IMR-90 (cell line): Measurements from ENCODE around the gene PAPPA. TPM values are rescaled to one million over a fixed set of nuclear protein-coding genes. Genes with fewer than 3 reads are reported as not detected.
A peak's percentile ranks its signal among the peaks of the same experiment; 100 is the strongest.

Experiments used
- ATAC-seq: fragments of 200-7000 bp; cut with Tn5 transposase; 2 replicates; pipeline ENCODE4 v1.9.1; 2020; ENCODE audit warnings: low read depth, mild to moderate bottlenecking, moderate library complexity
- BruUV-seq: library from RNA; stranded (reverse); fragments of 400-500 nt; replicated peaks from 2 replicates; lab custom pipeline; 2021; lab: Mats Ljungman, UMichigan
- CTCF ChIA-PET: fragments of 300-600 bp; formaldehyde crosslinking; extraction: SDS; loops from one replicate; lab custom pipeline; 2021; ENCODE audit warnings: antibody characterized with exemption; lab: Yijun Ruan, JAX
- POLR2A ChIA-PET: fragments of 300-600 bp; sonication (Branson Sonifier 250); formaldehyde crosslinking; loops from one replicate; lab custom pipeline; 2022; ENCODE audit warnings: antibody characterized with exemption; ENCODE audit not compliant: unreplicated experiment; lab: Charles Lee
- DNase-seq: peaks from one replicate; pipeline ENCODE4 v3.0.0; 2013
- H2AFZ ChIP-seq: replicated peaks from 2 replicates; pipeline ENCODE3; 2013; ENCODE audit warnings: low read length, mild to moderate bottlenecking; ENCODE audit not compliant: poor library complexity
- H2AK5ac ChIP-seq: 2 replicates; pipeline ENCODE4 v1.6.1; 2013; ENCODE audit warnings: low read depth, low read length, inconsistent platforms
- H2AK9ac ChIP-seq: replicated peaks from 2 replicates; pipeline ENCODE3; 2013; ENCODE audit warnings: mild to moderate bottlenecking, low read depth, low read length, moderate library complexity; ENCODE audit not compliant: poor library complexity
- H2BK120ac ChIP-seq: 2 replicates; pipeline ENCODE4 v1.6.1; 2013; ENCODE audit warnings: low read depth, low read length, inconsistent platforms
- H2BK15ac ChIP-seq: 3 replicates; pipeline ENCODE4 v1.6.1; 2013; ENCODE audit warnings: low read depth, low read length, inconsistent platforms
- H2BK20ac ChIP-seq: 2 replicates; pipeline ENCODE4 v1.6.1; 2013; ENCODE audit warnings: low read depth, mild to moderate bottlenecking, inconsistent platforms, low read length, moderate library complexity
- H2BK5ac ChIP-seq: 2 replicates; pipeline ENCODE4 v1.6.1; 2013; ENCODE audit warnings: mild to moderate bottlenecking, low read depth, low read length, inconsistent platforms; ENCODE audit not compliant: poor library complexity, severe bottlenecking
- H3K14ac ChIP-seq: replicated peaks from 2 replicates; pipeline ENCODE4 v1.6.1; 2013; ENCODE audit warnings: low read depth, low read length, inconsistent platforms
- H3K18ac ChIP-seq: 2 replicates; pipeline ENCODE4 v1.6.1; 2013; ENCODE audit warnings: low read depth, low read length, control low read depth
- H3K23ac ChIP-seq: 2 replicates; pipeline ENCODE4 v1.6.1; 2013; ENCODE audit warnings: low read depth, low read length, inconsistent platforms
- H3K27ac ChIP-seq: 2 replicates; pipeline ENCODE4 v1.5.1; 2013; ENCODE audit warnings: mild to moderate bottlenecking, control low read depth, low read length; ENCODE audit not compliant: insufficient read depth
- H3K27me3 ChIP-seq: 2 replicates; pipeline ENCODE4 v1.6.1; 2013; ENCODE audit warnings: low read length; ENCODE audit not compliant: control insufficient read depth, insufficient read depth
- H3K36me3 ChIP-seq: 2 replicates; pipeline ENCODE4 v1.6.1; 2013; ENCODE audit warnings: low read length, mixed read lengths; ENCODE audit not compliant: control insufficient read depth, insufficient read depth
- H3K4ac ChIP-seq: 2 replicates; pipeline ENCODE4 v1.6.1; 2013; ENCODE audit warnings: low read depth, low read length, inconsistent platforms
- H3K4me1 ChIP-seq: 2 replicates; pipeline ENCODE4 v1.6.1; 2013; ENCODE audit warnings: low read length, mixed read lengths; ENCODE audit not compliant: control insufficient read depth, insufficient read depth
- H3K4me2 ChIP-seq: 2 replicates; pipeline ENCODE4 v1.6.1; 2013; ENCODE audit warnings: low read depth, mild to moderate bottlenecking, control low read depth, low read length, moderate library complexity
- H3K4me3 ChIP-seq: 2 replicates; pipeline ENCODE4 v1.5.1; 2013; ENCODE audit warnings: low read depth, mild to moderate bottlenecking, control low read depth, low read length, moderate library complexity; ENCODE audit not compliant: insufficient read depth
- H3K56ac ChIP-seq: 2 replicates; pipeline ENCODE4 v1.6.1; 2013; ENCODE audit warnings: low read length, inconsistent platforms; ENCODE audit not compliant: insufficient read depth; ENCODE audit errors: extremely low read depth
- H3K79me1 ChIP-seq, 2 experiments: 2 replicates each; pipeline ENCODE4 v1.6.1; 2013; ENCODE audit warnings: low read length in 2 of 2, inconsistent platforms in 1 of 2, low read depth in 1 of 2
- H3K9ac ChIP-seq: 2 replicates; pipeline ENCODE4 v1.6.1; 2013; ENCODE audit warnings: low read depth, low read length, control low read depth
- H3K9me1 ChIP-seq: 2 replicates; pipeline ENCODE4 v1.6.1; 2013; ENCODE audit warnings: low read length, inconsistent platforms; ENCODE audit not compliant: insufficient read depth
- H3K9me3 ChIP-seq: 2 replicates; pipeline ENCODE4 v1.6.1; 2013; ENCODE audit warnings: low read length; ENCODE audit not compliant: control insufficient read depth, insufficient read depth
- H4K20me1 ChIP-seq: 2 replicates; pipeline ENCODE4 v1.6.1; 2013; ENCODE audit warnings: low read length, inconsistent platforms; ENCODE audit not compliant: insufficient read depth
- H4K5ac ChIP-seq: 2 replicates; pipeline ENCODE4 v1.6.1; 2013; ENCODE audit warnings: mild to moderate bottlenecking, low read depth, low read length, control low read depth
- H4K8ac ChIP-seq, 2 experiments: 2 replicates each; pipeline ENCODE4 v1.6.1; 2013; ENCODE audit warnings: low read depth in 2 of 2, low read length in 2 of 2, control low read depth in 1 of 2, inconsistent platforms in 1 of 2
- H4K91ac ChIP-seq: 2 replicates; pipeline ENCODE4 v1.6.1; 2013; ENCODE audit warnings: low read depth, low read length, inconsistent platforms; ENCODE audit not compliant: insufficient read depth
- BHLHE40 ChIP-seq: fragments of 150-350 bp; IDR thresholded peaks from 2 replicates; pipeline ENCODE4 v1.6.1; 2016; ENCODE audit warnings: mild to moderate bottlenecking, low read depth, low read length
- CEBPB ChIP-seq: IDR thresholded peaks from 2 replicates; pipeline ENCODE4 v1.6.1; 2012; ENCODE audit warnings: low read depth, low read length, improper control_type of control experiment
- FOS ChIP-seq: fragments of 150-350 bp; IDR thresholded peaks from 2 replicates; pipeline ENCODE4 v1.6.1; 2016; ENCODE audit warnings: low read depth, low read length
- MAFK ChIP-seq: IDR thresholded peaks from 2 replicates; pipeline ENCODE4 v1.6.1; 2012; ENCODE audit warnings: low read depth, low read length, improper control_type of control experiment
- MAZ ChIP-seq: IDR thresholded peaks from 2 replicates; pipeline ENCODE4 v1.6.1; 2012; ENCODE audit warnings: low read depth, mild to moderate bottlenecking, low read length, improper control_type of control experiment, moderate library complexity, borderline replicate concordance
- MXI1 ChIP-seq: IDR thresholded peaks from 2 replicates; pipeline ENCODE4 v1.6.1; 2012; ENCODE audit warnings: low read depth, mild to moderate bottlenecking, low read length, moderate library complexity, borderline replicate concordance
- NFE2L2 ChIP-seq: fragments of 150-350 bp; IDR thresholded peaks from 2 replicates; pipeline ENCODE4 v1.6.1; 2016; ENCODE audit warnings: low read depth, mild to moderate bottlenecking, low read length
- POLR2A ChIP-seq: IDR thresholded peaks from 2 replicates; pipeline ENCODE4 v1.6.1; 2012; ENCODE audit warnings: mild to moderate bottlenecking, low read depth, low read length
- RAD21 ChIP-seq: IDR thresholded peaks from 2 replicates; pipeline ENCODE4 v1.6.1; 2012; ENCODE audit warnings: low read length, improper control_type of control experiment
- RCOR1 ChIP-seq: IDR thresholded peaks from 2 replicates; pipeline ENCODE4 v1.6.1; 2012; ENCODE audit warnings: mild to moderate bottlenecking, low read length, improper control_type of control experiment; ENCODE audit not compliant: insufficient replicate concordance
- RFX5 ChIP-seq: IDR thresholded peaks from 2 replicates; pipeline ENCODE4 v1.8.0; 2012; ENCODE audit warnings: low read depth, mild to moderate bottlenecking, low read length, moderate library complexity
- SMC3 ChIP-seq: fragments of 150-350 bp; IDR thresholded peaks from 2 replicates; pipeline ENCODE4 v1.6.1; 2016; ENCODE audit warnings: low read depth, mild to moderate bottlenecking, antibody characterized with exemption, low read length, moderate library complexity
- WGBS, 2 experiments: methylation state at CpG; one replicate each; pipeline versions ENCODE4 v1.1.5 to v1.1.7; 2013; ENCODE audit warnings: missing lambda C conversion rate in 2 of 2; ENCODE audit not compliant: insufficient read length in 1 of 2; ENCODE audit errors: extremely low coverage in 2 of 2; 5-methylcytosine and 5-hydroxymethylcytosine counted together
- dilution Hi-C: fragments of 300-500 bp; cut with HindIII; formaldehyde crosslinking; loops from one replicate; pipeline ENCODE4 v1.14.3; 2018; ENCODE audit warnings: low sequenced_read_pairs; ENCODE audit not compliant: unreplicated experiment
- in situ Hi-C: fragments of 300-500 bp; cut with MboI; formaldehyde crosslinking; loops from 3 replicates; pipeline ENCODE4 v1.14.3; 2019; ENCODE audit warnings: low sequenced_read_pairs, inconsistent platforms, mixed read lengths
- intact Hi-C: fragments of 100-400 bp; cut with micrococcal nuclease; formaldehyde crosslinking; loops from 2 replicates; pipeline ENCODE4 v1.10.0; 2022
- polyA plus RNA-seq, 3 experiments: library from polyadenylated mRNA; depleted of rRNA; stranded (reverse); fragments of >200 nt; gene quantifications; 2 replicates each; pipeline ENCODE4 v1.2.3, GENCODE V29; 2012; ENCODE audit warnings: low replicate concordance in 1 of 3
- total RNA-seq: library from RNA; depleted of rRNA; stranded (reverse); fragments of >200 nt; gene quantifications from 2 replicates; pipeline ENCODE4 v1.2.3, GENCODE V29; 2012
- TF ChIP-seq, protein P1 (sequence below): fragments of 150-350 bp; IDR thresholded peaks from 2 replicates; pipeline ENCODE4 v1.6.1; 2017; ENCODE audit warnings: mild to moderate bottlenecking, antibody characterized with exemption, low read length, low read depth
- TF ChIP-seq, protein P2 (sequence below): conservative IDR thresholded peaks from 2 replicates; pipeline ENCODE4 v1.5.1; 2012; ENCODE audit warnings: mild to moderate bottlenecking, low read depth, low read length, improper control_type of control experiment
- TF ChIP-seq, protein P3 (sequence below): fragments of 150-350 bp; IDR thresholded peaks from 2 replicates; pipeline ENCODE4 v1.6.1; 2016; ENCODE audit warnings: low read depth, mild to moderate bottlenecking, low read length, moderate library complexity, borderline replicate concordance

The PAPPA gene
- total and polyA plus RNA-seq, 2 of the 4 experiments (the other 2 are of a cell fraction), result 8.3 to 12.4 TPM

DNA sequence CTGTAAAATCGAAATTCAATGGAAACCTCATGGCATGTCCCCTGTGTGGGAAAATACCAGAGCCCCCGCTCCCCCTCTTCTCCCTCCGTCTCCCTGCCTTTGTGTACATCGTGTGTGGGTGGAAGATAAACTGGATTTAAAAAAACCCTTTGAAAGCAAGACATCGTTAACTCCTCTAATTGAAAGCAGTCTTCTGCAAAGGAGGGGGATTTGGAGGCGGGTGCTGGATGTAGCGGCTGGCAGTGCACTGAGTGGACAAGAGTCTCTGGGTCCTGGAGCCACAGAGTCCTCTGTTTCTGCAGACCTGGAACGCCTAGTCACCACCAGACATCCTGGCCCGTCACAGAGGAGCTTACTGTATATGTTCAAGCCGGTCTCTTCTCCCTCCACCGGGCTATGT is 169.4 kb downstream of the PAPPA start:
- dilution Hi-C loops, result no loop called here
- no TSS peak for BruUV-seq
- CTCF ChIA-PET, result no interaction called here

More for the DNA sequence above, 169.4 kb downstream of the PAPPA start:
- Histone ChIP-seq H2BK20ac (no peak overlapping the region), H3K4me2 (no peak overlapping the region), H2AFZ (no peak overlapping the region), H3K56ac (no peak overlapping the region), H2AK5ac (no peak overlapping the region), H3K23ac (no peak overlapping the region), H3K14ac (no peak overlapping the region), H4K91ac (no peak overlapping the region), H2BK15ac (no peak overlapping the region), H3K9me3 (no peaks in the 10 kb centered on the region), H4K5ac (no peak overlapping the region), H3K36me3 (peaks cover 34% of the 10 kb centered on the region), H3K4me3 (no peak overlapping the region), H2BK120ac (no peak overlapping the region), H4K8ac (no peak overlapping the region), H4K20me1 (peaks cover 17% of the 10 kb centered on the region; the same call in 1 of the 2 replicates), H3K27ac (no peak overlapping the region), H2AK9ac (no peak overlapping the region), H3K4ac (no peak overlapping the region), H3K79me1 (peaks cover 0 to 11% of the 10 kb centered on the region in 2 experiments; a peak in 1 of 4 replicates), H3K4me1 (peaks cover 13% of the 10 kb centered on the region), H3K9me1 (peaks cover 12% of the 10 kb centered on the region), H2BK5ac (no peak overlapping the region), H3K9ac (no peak overlapping the region), H3K18ac (no peak overlapping the region), H3K27me3 (no peaks in the 10 kb centered on the region)
- in situ Hi-C loops, result no loop called here
- ATAC-seq (peak; percentile 15; the same call in 1 of the 2 replicates), DNase-seq (peak; percentile 16)
- intact Hi-C loops, result no loop called here
- no CpG with 5 or more reads among the region's 11 CpGs for WGBS, 2 experiments
- no peak for TF ChIP-seq MAFK
- TF ChIP-seq, protein P1, sequence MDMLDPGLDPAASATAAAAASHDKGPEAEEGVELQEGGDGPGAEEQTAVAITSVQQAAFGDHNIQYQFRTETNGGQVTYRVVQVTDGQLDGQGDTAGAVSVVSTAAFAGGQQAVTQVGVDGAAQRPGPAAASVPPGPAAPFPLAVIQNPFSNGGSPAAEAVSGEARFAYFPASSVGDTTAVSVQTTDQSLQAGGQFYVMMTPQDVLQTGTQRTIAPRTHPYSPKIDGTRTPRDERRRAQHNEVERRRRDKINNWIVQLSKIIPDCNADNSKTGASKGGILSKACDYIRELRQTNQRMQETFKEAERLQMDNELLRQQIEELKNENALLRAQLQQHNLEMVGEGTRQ, result no peak
- TF ChIP-seq RCOR1, result no peak
- no peak for TF ChIP-seq SMC3
- TF ChIP-seq, protein P2, sequence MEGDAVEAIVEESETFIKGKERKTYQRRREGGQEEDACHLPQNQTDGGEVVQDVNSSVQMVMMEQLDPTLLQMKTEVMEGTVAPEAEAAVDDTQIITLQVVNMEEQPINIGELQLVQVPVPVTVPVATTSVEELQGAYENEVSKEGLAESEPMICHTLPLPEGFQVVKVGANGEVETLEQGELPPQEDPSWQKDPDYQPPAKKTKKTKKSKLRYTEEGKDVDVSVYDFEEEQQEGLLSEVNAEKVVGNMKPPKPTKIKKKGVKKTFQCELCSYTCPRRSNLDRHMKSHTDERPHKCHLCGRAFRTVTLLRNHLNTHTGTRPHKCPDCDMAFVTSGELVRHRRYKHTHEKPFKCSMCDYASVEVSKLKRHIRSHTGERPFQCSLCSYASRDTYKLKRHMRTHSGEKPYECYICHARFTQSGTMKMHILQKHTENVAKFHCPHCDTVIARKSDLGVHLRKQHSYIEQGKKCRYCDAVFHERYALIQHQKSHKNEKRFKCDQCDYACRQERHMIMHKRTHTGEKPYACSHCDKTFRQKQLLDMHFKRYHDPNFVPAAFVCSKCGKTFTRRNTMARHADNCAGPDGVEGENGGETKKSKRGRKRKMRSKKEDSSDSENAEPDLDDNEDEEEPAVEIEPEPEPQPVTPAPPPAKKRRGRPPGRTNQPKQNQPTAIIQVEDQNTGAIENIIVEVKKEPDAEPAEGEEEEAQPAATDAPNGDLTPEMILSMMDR, result no peak
- no peak for TF ChIP-seq RAD21
- no peak for TF ChIP-seq CEBPB
- TF ChIP-seq POLR2A, result no peak
- TF ChIP-seq MXI1, result no peak
- TF ChIP-seq FOS, result no peak
- TF ChIP-seq NFE2L2, result no peak
- TF ChIP-seq BHLHE40, result no peak
- TF ChIP-seq RFX5, result no peak
- TF ChIP-seq, protein P3, sequence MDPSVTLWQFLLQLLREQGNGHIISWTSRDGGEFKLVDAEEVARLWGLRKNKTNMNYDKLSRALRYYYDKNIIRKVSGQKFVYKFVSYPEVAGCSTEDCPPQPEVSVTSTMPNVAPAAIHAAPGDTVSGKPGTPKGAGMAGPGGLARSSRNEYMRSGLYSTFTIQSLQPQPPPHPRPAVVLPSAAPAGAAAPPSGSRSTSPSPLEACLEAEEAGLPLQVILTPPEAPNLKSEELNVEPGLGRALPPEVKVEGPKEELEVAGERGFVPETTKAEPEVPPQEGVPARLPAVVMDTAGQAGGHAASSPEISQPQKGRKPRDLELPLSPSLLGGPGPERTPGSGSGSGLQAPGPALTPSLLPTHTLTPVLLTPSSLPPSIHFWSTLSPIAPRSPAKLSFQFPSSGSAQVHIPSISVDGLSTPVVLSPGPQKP, result no peak
- TF ChIP-seq MAZ, result no peak
- POLR2A ChIA-PET, result no interaction called here
